NT2/D1 (cell line): ENCODE data around the gene TIMM44.

Experiments
- SUZ12 ChIP-seq: IDR thresholded peaks from 2 replicates; pipeline ENCODE4 v1.6.1; 2011; ENCODE audit not compliant: insufficient read length, insufficient read depth; ENCODE audit errors: extremely low read depth
- YY1 ChIP-seq: IDR thresholded peaks from 2 replicates; pipeline ENCODE4 v1.6.1; 2011; ENCODE audit not compliant: insufficient read length, insufficient read depth
- ZNF274 ChIP-seq: IDR thresholded peaks from 2 replicates; pipeline ENCODE4 v1.6.1; 2011; ENCODE audit warnings: mild to moderate bottlenecking, low read depth, low read length

DNA sequence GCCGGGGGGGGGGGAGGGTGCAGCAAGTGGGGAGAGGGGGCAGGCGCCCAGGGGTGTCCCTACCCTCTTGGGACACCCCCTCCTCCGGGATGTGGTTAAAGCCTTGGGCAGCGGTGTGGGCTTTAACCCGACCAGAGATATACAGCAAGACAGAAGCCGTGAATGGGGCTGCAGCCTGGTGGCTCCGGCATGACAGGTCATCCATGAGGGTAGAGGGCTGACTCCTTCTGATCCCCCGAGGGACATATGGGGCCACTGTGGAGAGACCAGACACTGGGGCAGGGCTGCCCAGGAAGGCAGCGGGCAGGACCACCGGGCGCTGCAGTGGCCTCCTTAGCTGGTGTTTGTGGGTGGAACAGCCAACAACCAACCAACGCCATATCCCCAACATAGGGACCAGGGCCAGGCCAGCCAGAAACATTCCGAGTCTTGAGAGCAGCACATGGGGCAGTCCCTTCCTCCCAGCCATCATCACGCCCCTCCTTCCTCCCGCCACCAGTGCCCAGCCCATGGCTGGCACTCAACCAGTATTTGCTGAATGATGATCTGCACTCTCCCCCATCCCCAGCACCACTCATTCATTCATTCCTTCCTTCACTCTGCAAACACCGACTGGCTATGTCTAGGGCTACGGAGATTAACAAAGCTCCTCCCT, 43.8 kb upstream of the TIMM44 start:
- TF ChIP-seq ZNF274: no peak
- no peak for TF ChIP-seq YY1
- no peak for TF ChIP-seq SUZ12
